NCI-H146 treated with DMSO at 0.1 percent for 48 hours (cell line): ENCODE measurements around the gene SFTPD.
A peak's percentile ranks its signal among the peaks of the same experiment; 100 is the strongest.
"Not testable (repeated sequence)": the region's sequence is repeated elsewhere in the genome, so short reads cannot be mapped to it uniquely, and the experiment has no call there.

Experiments
- DNase-seq: peaks from one replicate; lab custom pipeline; 2025; ENCODE audit not compliant: unreplicated experiment; lab: John Stamatoyannopoulos, UW

Gene SFTPD

DNA sequence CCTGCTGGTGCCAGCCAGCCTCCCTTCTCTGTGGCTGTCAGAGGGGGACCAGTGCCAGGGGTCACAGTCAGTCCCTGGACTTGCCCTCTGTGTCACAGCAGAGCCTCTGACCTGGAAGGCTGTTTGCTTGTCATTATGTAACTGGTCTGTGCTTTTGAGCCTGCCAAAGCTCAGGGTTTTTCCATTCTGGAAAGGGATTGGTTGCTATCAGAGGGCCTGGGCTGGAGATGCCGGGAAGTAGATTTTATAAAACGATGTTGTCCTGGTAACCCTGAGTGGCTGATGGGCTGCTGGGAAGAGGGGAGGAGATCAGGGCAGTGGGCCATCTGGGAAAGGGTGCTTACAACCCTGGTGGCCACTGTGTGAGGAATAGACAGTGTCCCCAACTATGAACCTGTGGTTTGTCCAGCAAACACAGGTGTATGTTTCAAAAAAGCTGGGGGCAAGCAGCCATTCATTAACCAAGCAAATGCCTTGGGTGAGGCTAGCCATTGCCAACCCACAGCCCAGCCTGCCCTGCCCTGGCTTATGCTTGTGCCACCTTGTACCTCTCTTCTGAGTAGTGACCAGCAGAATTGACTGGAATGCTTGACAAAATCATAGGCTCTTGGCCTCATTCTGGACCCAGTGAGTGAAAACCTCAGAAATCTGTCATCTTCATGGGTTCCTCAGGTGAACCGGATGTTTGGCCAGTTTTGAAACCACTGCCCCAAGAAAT lies 21.6 kb downstream of the SFTPD start:
- DNase-seq = no peak

DNA sequence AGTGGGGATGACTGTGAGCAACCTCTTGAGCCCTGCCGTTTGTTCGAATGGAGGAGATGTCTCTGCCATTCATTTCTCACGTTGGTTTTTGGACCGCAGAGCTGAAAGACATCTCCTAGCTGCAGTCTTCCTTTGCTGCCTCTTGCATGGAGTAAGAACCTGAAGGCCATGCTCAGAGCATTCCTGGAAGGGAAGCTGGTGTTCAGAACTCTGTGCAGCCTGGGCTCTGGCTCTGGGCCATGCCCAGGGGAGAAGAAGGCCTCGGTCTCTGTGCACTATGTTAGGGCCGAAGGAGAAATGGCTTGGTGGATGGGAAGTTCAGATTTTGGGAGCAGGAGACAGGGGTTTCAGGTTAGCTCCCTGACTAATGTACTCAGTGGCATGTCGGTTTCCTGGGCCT lies 22.9 kb downstream of the SFTPD start:
- DNase-seq = no peak

DNA sequence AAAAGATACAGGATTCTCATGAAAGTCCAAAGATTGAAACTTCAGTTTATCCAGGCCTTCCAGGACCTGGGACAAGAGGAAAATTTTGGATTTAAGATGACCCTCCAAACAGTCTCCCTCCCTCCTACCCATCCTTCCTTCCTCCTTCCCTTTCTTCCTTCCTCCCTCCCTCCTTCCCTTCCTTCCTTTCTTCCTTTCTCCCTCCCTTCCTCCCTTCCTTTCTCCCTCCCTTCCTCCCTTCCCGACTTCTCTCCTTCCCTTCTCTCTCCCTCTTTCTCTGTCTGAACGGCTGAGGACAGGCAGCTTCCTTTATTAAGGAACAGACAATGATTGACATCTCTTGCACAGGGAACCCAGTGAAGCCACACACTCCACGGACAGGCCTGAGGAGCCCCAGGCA lies 23.3 kb downstream of the SFTPD start:
- DNase-seq = no peak

DNA sequence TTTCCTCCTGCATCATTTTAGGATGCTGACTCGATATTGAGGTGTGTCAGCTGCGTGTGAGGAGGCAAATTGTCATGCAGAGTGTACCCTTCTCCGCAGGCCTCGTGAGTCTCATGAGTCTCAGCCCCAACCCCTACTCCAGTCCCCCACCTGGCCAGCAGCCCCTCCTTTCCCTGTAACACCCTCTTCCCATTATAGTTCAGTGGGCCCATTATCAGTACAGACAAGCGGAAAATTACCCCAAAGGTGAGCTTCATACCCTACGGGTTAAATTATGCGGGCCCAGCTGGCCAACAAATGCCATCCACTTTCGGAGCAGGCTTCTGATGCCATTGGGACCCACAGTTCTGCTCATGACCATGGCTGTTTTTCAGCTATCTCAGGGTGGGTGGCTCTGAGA lies 25.2 kb downstream of the SFTPD start:
- DNase-seq = no peak

DNA sequence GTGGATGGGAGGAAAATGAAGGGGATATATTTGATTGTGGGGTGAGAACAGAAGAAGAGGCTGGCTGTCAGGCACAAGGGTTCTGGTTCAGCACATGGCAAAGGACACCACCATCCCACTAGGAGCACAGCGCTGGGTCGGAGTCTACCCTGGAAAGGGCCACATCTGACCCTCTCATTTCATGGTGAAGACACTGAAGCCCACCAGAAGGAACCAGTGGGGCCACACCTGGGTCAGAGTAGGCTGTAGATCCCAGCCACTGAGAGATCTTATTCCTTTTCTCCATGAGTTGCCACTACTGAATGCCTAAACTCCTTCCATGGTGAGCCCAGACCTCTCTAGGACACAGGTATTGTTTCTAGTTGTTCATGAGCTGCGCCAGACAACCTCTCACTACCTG lies 25.8 kb downstream of the SFTPD start:
- DNase-seq = no peak

DNA sequence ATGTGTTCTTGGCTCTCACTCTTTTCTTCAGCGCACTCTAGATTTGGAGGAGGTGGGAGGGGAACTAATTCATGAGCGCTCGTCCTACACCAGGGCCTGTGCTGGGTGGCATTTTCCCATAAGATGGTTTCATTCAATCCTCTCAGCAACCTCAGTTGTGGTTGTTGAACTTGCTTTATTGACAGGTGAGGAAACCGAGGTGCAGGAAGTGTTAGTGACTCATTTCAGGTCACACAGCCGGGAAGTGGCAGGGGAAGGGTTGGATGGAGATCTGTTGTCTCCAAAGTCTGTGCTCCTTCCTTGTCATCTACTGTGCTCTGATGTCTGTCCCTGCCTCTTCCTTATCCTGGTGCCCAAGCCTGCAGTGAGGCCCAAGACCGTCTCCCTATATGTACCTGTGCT lies 26.9 kb downstream of the SFTPD start:
- DNase-seq = not testable (repeated sequence)

DNA sequence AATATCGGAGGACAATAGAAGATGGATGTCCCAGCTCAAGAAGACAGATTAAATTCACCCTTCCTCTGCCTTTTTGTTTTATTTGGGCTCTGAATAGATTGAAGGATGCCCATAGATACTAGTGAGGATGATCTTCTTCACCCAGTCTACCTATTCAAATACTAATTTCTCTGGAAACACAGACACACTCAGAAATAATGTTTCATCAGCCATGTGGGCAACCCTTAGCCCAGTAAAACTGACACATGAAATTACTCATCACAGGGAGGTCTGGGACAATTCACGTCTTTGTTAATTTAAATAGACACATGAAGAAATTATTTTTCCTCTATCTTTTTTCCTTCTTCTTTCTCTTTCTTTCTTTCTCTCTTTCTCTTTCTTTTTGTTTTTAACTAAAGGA lies 33.1 kb downstream of the SFTPD start:
- DNase-seq = not testable (repeated sequence)

DNA sequence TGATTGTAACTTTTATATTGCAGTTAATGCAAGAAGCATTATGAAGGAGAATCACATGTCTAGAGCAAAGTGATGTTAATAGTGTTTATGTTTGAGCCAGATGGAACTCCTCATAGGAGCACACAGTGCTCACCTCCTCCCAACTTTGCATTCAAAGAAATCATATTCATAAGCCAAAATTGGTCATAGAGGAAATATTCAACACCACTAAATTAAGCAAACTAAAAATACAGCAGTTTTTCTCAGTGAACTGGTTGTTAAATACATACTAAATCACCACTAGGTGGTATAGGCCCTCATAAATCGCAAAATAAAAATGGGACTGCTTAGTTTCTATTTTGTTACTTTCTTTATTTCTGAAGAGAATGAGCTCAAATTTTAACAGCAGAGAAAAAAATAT lies 34.4 kb downstream of the SFTPD start:
- DNase-seq = not testable (repeated sequence)

DNA sequence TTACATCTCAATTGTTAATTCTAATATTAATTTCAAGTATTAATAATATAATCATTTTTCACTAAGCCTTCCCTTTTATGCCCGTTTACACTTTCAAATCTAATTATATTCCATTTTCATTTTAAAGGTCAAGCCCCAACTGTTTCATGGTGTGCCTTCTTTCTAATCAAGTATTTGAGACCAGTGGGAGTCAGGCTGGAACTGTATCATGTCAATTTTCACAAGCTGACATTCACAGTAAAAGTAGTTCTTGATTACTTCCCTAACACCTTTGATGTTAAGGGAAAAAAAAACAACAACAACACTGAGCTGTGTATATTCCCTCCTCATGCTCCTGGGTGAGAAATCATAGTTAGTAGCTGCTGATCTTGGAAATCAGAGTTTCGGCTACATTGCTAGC lies 38.1 kb downstream of the SFTPD start:
- no peak for DNase-seq

DNA sequence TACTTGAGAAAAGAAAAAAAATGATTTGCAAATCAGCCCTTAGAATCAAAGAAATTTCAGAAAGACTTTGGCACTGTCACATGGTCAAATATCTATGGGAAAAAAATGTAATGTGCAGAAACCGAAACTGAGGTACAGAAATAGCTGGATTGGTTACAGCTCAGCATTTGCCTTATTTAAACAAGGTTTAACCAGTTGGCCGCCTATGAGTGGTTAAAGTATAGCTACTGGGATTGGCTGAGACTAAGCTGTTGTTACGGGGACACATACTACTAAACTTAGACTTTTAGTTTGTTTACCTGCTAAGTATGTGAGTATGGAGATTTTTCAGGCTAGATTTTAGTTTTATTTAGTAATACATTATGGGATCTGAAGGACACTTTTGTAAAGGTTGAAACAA lies 38.6 kb downstream of the SFTPD start:
- DNase-seq = no peak

DNA sequence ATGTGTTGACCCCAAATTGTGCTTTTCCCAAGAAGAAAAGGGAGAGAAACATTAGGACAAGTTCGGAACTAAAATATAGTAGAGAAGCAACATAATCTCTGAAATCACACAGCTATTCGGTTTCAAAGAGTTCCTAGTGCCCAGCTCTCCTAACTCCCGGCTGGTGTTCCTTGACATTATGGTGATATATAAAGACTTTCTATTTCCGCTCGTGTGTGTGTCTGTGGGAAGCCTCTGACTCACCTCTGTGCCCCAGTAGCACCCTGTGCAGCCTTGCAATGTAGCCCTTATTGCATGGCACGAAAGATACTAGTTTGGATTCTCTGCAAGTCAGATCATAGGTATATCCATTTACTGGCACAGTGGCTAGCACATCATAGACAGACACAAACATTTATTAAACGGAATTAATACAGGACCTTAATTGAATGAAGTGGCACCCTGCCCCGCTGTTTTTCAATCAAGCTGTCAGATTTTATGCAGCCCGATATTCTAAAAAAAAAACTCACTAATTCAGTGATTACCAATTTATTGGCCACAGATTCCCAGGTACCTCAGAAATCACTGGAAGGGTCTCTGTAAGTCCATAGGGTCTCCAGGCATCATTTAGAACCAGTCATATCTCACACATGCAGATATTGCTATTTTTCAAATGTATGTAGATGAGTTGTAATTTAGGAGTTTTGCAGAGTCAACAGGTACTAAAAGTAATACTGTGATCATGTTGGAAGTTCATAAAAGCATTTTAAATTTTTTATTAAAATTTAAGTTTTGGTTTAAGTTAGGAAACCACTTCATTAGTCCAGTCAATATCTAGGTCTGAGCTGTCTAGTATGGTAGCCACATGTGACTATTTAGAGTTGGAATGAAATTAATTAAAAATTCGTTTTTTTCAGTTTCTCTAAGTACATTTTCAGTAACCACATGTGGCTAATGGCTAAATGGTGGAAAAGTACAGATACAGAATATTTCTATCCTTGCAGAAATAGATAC lies 43.3 kb downstream of the SFTPD start:
- peak; percentile 24 for DNase-seq

DNA sequence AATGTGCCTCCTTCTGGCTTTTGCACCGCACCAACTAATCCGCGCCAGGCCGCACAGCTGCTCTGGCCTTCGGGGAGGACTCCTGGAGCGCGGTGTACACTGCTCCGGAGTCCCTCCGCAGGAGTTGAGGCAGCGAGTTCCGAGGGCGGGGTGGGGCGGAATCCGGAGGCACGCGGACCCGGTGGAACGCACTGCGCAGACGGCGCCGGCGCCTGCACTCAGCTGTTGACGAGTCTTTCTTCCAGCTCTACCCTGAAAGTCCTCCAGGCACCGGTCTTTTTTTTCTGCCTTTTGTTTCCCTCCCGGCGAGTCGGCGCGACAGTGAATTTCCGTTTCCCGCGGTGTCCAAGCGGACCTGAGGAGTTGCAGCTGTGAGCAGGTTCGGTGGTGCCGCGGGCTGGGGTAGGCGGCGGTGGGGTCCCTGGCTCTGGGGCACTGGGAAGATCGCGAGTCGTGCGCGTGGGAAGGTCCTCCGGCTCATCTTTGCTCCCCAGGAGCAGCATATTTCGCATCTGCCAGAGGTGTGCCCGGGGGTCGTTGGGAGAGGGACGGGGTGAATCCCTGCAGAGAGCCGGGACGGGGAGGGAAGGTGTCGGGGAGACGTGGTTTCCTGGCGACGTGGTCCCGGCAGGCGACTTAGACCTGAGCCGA lies 44.1 kb downstream of the SFTPD start:
- DNase-seq = peak; percentile 69

DNA sequence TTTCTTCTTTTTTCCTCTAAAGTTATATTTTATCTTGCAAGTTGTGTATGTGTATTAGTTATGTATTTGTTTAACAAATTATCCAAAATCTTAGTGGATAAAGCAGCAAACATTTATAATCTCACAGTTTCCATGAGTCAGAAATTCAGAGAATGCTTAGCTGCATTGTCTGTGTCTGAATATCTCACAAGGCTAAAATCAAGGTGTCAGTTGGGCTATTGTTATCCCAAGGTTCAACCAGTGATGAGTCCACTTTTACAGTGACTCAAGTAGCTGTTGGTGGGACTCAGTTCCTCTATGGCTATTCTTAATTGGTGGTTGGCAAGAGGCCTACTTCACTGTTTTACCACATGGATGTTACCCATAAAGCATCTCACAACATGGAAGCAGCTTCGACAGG lies 47.3 kb downstream of the SFTPD start:
- DNase-seq = not testable (repeated sequence)

DNA sequence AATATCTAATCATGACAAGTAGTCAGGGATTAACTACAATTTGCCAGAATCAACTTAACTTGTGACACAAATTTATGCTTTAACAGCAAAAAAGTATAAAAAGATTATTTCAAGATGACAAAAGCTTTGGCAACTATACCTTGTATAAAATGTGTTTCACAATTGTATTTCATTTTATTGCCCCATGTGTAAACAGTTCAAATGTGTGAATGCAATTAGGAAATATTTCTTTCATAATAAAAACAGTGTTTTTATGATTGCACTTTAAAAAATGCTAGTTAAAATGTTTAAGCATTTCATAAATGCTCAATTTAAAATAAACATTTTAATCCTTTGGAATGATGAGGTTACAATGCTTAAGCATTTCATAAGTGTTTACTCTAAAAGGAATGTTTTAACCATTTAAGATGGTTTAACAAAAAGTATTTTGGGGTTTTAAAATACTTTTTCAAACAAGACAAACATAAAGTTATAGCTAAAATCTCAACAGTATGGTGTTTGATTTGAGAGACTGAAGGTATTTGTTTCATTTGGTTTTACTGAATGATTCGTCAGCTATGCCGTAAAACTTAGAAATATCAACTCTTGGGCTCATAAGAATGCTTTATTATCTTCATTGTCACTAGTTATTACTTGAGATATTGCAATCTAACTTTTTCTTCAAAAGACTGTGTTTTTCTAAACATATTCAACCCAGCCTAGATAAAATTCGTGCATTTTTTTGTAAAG lies 50.1 kb downstream of the SFTPD start:
- no peak for DNase-seq

DNA sequence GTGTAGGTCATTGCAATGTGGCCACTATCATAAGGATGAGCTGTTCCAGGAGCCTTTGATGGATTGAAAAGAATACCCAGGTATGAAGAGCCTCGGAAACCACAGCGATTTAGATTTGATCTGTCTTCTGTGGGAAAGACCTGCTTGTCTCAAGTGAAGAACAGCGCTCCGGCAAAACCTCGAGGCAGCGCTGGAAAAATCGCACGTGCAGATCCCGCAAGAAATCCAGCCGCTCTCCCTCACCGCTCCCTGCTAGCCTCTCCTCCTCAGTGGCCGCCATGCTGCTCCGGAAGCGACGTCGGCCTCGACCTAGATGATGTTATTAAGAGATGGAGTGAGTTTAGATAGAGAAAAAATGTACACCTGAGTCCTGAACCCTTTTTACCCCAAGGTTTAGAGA lies 56.0 kb downstream of the SFTPD start:
- not testable (repeated sequence) for DNase-seq

DNA sequence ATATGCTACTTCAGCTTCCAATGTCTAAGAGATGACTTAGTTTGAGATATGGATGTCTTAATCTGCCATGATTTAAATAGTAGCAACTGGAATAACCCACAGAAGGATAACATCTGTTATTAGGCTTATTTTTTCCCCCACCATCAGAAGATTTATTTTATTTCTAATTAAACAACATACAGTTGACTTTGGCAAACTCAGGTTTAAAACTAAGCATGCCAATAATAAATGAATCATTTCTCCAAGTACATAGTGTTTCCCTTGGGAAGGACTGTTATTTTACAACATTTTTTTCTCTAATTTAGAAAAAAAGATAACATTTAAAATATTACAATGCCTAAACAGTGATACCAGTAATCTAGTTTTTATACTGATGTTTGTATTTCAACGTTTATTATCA lies 58.4 kb downstream of the SFTPD start:
- DNase-seq = no peak

DNA sequence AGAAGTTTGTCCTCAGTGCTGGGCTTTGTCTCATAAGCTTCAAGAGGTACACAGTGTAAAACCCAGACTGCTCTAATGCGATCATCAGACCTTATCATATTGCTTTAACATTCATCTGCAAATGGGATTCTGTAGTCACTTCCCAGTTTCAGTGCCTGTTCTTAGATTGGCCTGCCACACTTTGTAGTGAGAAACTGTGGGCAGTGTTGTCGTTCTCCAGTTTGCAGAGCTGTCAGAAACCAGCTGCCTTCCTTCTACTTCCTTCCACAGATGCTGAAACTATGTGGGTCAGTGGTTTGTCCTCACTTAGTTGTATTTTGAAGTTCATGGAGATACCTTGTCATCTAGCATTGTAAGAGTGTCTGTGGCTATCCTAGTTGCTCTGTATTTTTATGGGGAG lies 59.9 kb downstream of the SFTPD start:
- not testable (repeated sequence) for DNase-seq
